Lung (tissue), 12 donors: ENCODE results near the gene VAPB. TPM values are rescaled to one million over a fixed set of nuclear protein-coding genes. Genes with fewer than 3 reads are reported as not detected.

ENCODE experiments used
- ATAC-seq: fragments of 200-7000 bp; cut with Tn5 transposase; one replicate; pipeline ENCODE4 v1.9.1; 2020; ENCODE audit warnings: moderate number of reproducible peaks; ENCODE audit not compliant: insufficient read depth, low FRiP score
- DNase-seq, 3 donors: peaks; one replicate each; pipeline ENCODE4 v3.0.0-alpha.2; 2013 to 2017
- H3K27ac ChIP-seq, 2 donors: one replicate each; pipeline ENCODE4 v1.5.1; 2013; ENCODE audit warnings: mild to moderate bottlenecking in 2 of 2, moderate library complexity in 2 of 2, control low read depth in 1 of 2, inconsistent platforms in 1 of 2, low read depth in 1 of 2, low read length in 1 of 2
- H3K27me3 ChIP-seq, 3 donors: one replicate each; pipeline ENCODE4 v1.5.1; 2013; ENCODE audit warnings: low read length in 2 of 3; ENCODE audit not compliant: control insufficient read depth in 3 of 3, insufficient read depth in 3 of 3
- H3K36me3 ChIP-seq, 4 donors: one replicate each; pipeline ENCODE4 v1.5.1; 2013; ENCODE audit warnings: low read length in 4 of 4, mild to moderate bottlenecking in 1 of 4, moderate library complexity in 1 of 4; ENCODE audit not compliant: control insufficient read depth in 4 of 4, insufficient read depth in 4 of 4
- H3K4me1 ChIP-seq, 5 donors: one replicate each; pipeline ENCODE4 v1.5.1; 2013; ENCODE audit warnings: low read length in 5 of 5, mild to moderate bottlenecking in 2 of 5, moderate library complexity in 1 of 5; ENCODE audit not compliant: control insufficient read depth in 5 of 5, insufficient read depth in 5 of 5
- H3K4me3 ChIP-seq: one replicate; pipeline ENCODE4 v1.5.1; 2013; ENCODE audit warnings: mild to moderate bottlenecking, control low read depth, moderate library complexity
- H3K9ac ChIP-seq, 2 donors: one replicate each; pipeline ENCODE4 v1.5.1; 2013; ENCODE audit warnings: low read length in 2 of 2, control low read depth in 1 of 2; ENCODE audit not compliant: insufficient read depth in 1 of 2
- H3K9me3 ChIP-seq, 4 donors: one replicate each; pipeline ENCODE4 v1.5.1; 2013; ENCODE audit warnings: low read length in 3 of 4, mild to moderate bottlenecking in 1 of 4, moderate library complexity in 1 of 4; ENCODE audit not compliant: control insufficient read depth in 4 of 4, insufficient read depth in 3 of 4
- WGBS, 2 donors: extraction: QIAGEN DNeasy Blood & Tissue Kit; methylation state at CpG; one replicate each; pipeline ENCODE4 v1.1.7; 2013; 5-methylcytosine and 5-hydroxymethylcytosine counted together
- polyA plus RNA-seq, 2 donors: library from polyadenylated mRNA; stranded (reverse); fragments of 200-250 nt; gene quantifications; one replicate each; pipeline ENCODE4 v1.2.1, GENCODE V29; 2013
- total RNA-seq, 2 donors: library from RNA; depleted of rRNA in 1 of 2; stranded (reverse); fragments of >200 nt in 1 of 2; gene quantifications; one replicate each; pipeline ENCODE4 v1.2.1, GENCODE V29; 2014 to 2021
- TF ChIP-seq, protein P1 (sequence below): IDR thresholded peaks from 2 replicates; pipeline ENCODE4 v1.5.1; 2012; ENCODE audit warnings: mild to moderate bottlenecking; ENCODE audit errors: control extremely low read depth, extremely low read depth
- donor health status: control.
- donor health status: control.
- donor health status: Bipolar disorder and iron deficiency.
- donor health status: healthy.
- donor health status: DM: yes; HTN: yes; CAD: no.

Gene VAPB
- total and polyA plus RNA-seq, 4 donors, result 21.3 to 44.7 (median 24.1) TPM

DNA sequence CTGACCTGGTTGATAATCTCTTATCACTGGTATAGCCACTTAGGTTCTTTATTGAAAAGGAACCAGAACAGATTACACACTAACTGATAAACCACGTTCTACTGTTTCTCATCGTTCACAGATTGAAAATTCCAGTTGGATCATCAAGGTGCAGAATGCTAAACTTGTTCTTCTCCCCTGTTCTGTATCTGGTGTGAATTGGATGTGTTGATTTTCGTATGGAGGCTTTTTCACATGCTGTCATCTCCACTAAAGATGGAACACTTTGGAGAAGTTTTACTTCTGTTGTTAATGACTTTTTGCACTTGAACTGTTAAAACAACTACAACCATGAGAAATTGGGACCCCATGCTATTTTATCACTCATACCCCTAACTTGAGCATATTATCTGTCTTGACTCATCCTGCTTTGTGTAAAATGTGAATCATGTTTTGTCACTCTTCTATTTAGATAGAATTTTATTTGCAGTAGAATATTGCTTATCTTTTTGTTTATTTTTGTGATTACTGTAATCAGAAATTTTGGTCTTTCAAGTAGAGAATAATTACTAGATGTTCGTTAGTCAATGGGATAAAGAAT lies 17.5 kb downstream of the VAPB start:
- H3K27me3 ChIP-seq, result no peaks in the 10 kb centered on the region
- ATAC-seq, result no peak
- H3K9me3 ChIP-seq, result no peaks in the 10 kb centered on the region
- WGBS, 2 donors, result 66 to 76% methylated on average over 4 of the region's 4 CpGs
- H3K4me1 ChIP-seq, result peaks cover 0 to 25% (median 3%) of the 10 kb centered on the region in 5 donors
- DNase-seq, result no peak
- H3K4me3 ChIP-seq, result no peak overlapping the region
- TF ChIP-seq, protein P1, sequence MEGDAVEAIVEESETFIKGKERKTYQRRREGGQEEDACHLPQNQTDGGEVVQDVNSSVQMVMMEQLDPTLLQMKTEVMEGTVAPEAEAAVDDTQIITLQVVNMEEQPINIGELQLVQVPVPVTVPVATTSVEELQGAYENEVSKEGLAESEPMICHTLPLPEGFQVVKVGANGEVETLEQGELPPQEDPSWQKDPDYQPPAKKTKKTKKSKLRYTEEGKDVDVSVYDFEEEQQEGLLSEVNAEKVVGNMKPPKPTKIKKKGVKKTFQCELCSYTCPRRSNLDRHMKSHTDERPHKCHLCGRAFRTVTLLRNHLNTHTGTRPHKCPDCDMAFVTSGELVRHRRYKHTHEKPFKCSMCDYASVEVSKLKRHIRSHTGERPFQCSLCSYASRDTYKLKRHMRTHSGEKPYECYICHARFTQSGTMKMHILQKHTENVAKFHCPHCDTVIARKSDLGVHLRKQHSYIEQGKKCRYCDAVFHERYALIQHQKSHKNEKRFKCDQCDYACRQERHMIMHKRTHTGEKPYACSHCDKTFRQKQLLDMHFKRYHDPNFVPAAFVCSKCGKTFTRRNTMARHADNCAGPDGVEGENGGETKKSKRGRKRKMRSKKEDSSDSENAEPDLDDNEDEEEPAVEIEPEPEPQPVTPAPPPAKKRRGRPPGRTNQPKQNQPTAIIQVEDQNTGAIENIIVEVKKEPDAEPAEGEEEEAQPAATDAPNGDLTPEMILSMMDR, result no peak
- H3K36me3 ChIP-seq, result peaks cover 0 to 3% (median 0%) of the 10 kb centered on the region in 4 donors
- H3K9ac ChIP-seq, result no peak overlapping the region
- no peak overlapping the region for H3K27ac ChIP-seq

DNA sequence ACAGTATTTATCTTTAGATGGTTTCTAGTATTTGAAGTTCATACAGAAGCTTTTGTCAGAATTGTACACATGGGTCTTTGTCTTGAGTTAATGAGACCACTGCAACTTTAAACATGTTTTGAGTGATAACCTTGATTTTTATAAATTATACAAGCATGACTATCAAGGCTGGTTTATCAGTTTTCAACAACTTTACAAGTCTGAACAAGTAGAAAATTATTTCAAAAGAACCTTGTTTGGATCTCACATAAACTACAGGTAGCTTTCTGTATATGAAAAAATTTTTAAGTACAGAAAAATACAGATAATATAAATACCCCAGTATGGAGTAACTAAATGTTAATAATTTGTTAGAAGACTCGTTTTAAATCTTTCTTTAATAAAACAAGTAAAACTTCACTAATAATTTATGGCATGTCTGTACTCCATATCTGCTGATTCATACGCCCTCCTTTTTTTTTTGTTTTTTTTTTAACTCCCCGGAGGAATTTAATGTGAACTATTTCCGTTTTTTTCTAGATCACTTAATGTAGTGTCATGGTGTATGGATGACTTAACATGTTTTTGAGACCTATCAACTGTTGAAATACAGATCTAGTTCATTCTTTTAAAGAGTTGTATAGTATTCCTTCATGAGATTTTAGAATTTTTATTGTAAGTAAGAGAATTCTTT lies 18.3 kb downstream of the VAPB start:
- H3K36me3 ChIP-seq, result peaks cover 0 to 3% (median 0%) of the 10 kb centered on the region in 4 donors

DNA sequence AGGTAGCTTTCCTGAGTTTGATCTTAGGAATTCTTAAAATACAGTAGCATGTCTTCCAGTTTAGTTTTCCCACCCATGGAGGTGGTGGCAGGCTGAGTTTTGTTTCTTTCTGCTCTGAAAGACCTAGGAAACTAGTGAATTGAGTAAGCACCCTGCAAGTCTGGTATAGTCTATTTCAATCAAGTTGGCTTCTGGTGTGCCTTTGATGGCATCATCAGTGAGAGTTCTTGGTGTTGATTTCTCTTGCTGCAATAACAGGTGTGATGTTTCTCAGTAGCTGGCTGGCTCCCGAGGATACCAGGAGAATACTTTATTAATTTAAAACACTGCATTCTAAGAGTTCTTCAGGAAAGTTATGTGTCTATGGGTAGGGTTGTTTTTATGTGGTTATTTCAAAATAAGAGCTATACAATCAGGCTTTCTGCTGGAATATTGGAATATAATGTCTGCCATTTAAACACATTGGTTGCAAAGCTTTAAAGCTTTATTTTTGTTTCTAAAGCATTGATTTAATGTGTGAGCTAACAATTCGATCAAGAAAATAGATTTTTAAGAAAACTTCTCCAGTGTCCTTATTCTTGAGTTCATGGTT lies 19.0 kb downstream of the VAPB start:
- no peak overlapping the region for H3K4me3 ChIP-seq
- TF ChIP-seq, protein P1, result no peak
- peaks cover 0 to 2% (median 0%) of the 10 kb centered on the region in 4 donors for H3K36me3 ChIP-seq
- no peak for ATAC-seq
- H3K27ac ChIP-seq, result no peak overlapping the region
- peaks cover 0 to 25% (median 2%) of the 10 kb centered on the region in 5 donors for H3K4me1 ChIP-seq
- WGBS, 2 donors, result 48 to 49% methylated on average over 2 of the region's 2 CpGs
- H3K9me3 ChIP-seq, result no peaks in the 10 kb centered on the region
- no peak for DNase-seq
- H3K27me3 ChIP-seq, result no peaks in the 10 kb centered on the region
- no peak overlapping the region for H3K9ac ChIP-seq

More for the DNA sequence above, 18.3 kb downstream of the VAPB start:
- 25 to 45% methylated on average over 4 of the region's 4 CpGs for WGBS, 2 donors
- Histone ChIP-seq H3K4me1 (peaks cover 0 to 25% (median 3%) of the 10 kb centered on the region in 5 donors), H3K4me3 (no peak overlapping the region), H3K27me3 (no peaks in the 10 kb centered on the region), H3K9me3 (no peaks in the 10 kb centered on the region), H3K27ac (no peak overlapping the region), H3K9ac (no peak overlapping the region)
- DNase-seq (no peak), ATAC-seq (no peak)
- TF ChIP-seq, protein P1, result no peak
